Stimulated activated CD4-positive, alpha-beta T cell treated with anti-CD3 and anti-CD28 coated beads, Interleukin-4, amount 100 ng/mL, for 4 hours (primary cell): ENCODE results near the gene MRPL34.
A peak's percentile ranks its signal among the peaks of the same experiment; 100 is the strongest.
"Not testable (repeated sequence)": the region's sequence is repeated elsewhere in the genome, so short reads cannot be mapped to it uniquely, and the experiment has no call there.

Experiments used
- DNase-seq, 2 experiments: peaks; one replicate each; pipeline ENCODE4 v3.0.0-alpha.2; 2020

The MRPL34 gene

DNA sequence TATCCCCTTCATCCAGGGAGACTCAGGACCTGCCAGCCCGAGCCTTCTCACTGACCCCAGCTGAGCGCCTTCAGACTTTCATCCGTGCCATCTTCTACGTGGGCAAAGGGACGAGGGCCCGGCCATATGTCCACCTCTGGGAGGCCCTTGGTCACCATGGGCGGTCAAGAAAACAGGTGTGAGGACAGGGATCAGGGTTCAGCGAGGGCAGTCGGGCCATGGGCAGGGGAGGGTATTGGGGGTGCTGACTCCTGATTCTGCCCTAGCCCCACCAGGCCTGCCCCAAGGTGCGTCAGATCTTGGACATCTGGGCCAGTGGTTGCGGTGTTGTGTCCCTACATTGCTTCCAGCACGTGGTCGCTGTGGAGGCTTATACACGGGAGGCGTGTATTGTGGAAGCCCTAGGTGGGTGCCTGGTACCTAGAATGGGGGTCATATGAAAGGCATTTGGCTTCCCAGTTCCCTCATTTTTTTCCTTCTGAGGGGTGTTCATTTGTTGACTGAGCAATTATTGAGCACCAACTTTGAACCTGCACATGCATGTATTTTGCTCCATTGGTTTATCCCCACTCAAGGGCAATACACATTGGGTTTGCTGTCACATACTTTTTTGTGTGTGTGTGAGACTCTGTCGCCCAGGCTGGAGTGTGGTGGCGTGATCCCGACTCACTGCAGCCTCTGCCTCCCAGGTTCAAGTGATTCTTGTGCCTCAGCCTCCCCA is 20.1 kb upstream of the MRPL34 start:
- no peak for DNase-seq

DNA sequence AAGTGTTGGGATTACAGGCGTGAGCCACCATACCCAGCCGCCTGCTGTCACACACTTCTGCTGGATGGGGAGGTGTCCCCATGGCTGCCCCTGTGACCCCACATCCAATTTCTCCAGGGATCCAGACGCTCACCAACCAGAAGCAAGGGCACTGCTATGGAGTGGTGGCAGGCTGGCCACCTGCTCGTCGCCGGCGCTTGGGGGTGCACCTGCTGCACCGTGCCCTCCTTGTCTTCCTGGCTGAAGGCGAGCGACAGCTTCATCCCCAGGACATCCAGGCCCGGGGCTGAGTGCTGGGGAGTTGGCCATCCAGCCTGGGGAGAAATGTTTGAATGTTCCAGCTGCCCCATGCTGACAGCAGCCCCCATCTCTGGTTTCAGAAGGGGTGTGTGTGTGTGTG is 19.4 kb upstream of the MRPL34 start:
- DNase-seq: no peak

DNA sequence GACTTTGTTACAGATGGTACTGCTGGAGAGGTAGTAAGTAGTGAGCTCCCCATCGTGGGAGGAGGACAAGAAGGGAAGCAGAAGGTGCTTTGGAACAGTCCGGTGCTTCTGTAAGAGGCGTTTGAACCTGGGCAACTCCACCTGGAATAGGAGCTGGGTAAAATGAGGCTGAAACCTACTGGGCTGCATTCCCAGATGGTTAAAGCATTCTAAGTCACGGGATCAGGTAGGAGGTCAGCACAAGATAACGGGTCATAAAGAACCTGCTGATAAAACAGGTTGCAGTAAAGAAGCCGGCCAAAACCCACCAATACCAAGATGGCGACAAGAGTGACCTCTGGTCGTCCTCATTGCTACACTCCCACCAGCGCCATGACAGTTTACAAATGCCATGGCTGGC is 18.9 kb upstream of the MRPL34 start:
- DNase-seq: no peak

DNA sequence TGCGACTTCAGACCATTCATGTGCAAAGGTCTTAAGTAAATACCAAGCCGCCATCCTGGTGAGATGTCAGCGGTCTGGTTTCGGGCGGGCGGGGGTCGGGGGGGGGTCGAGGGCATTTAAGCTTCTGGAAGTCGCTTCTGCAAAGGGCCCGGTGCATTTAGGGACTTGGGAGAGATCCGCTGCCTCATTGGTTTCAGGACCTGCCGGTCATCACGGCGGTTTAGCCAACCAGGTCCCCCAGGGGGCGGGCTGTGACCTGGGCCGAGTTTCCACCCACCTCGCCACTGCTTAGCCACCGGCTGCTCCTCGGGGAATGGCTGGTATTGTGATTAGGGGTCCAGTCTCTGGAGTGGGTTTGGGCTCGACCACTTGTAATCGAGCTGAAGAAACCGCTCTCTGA is 16.2 kb upstream of the MRPL34 start:
- DNase-seq: peak in 1 of 2 experiments; percentile 44

DNA sequence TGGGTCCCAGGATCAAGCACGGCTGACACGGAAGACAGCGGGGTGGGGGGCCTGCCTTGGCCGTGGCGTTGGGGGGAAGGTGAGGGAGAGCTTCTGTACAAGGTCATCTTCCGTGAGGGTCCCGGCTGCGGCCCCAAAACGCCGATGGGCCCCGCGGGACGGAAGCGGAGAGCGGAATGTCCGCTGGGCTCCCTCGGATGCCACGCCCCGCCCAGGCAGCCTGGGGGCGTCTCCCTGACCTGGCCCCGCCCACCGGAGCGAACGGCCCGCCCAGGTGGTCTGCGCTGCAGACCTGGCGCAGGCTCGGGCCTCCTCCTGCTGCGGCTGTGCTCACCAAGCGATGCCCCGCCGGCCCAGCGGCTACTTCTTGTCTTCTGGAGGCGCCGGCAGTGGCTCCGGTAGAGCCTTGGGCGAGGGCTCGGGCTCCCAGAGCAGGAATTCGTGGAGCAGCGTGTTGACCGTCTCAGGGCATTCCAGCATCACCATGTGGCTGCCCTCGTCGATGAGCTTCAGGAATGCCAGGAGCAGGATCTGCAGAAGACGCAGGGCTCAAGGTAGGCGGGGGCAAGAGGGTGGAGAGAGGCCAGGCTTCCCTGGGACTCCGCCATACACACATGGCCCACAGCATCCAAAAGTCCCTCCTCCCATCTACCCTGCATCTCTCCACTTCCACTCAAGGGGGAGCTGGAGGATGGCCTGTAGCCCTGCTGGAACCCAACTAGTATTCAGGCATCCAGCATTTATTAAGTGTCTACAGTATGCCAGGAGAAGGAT is 13.2 kb upstream of the MRPL34 start:
- peak; percentile 75 to 82 for DNase-seq

DNA sequence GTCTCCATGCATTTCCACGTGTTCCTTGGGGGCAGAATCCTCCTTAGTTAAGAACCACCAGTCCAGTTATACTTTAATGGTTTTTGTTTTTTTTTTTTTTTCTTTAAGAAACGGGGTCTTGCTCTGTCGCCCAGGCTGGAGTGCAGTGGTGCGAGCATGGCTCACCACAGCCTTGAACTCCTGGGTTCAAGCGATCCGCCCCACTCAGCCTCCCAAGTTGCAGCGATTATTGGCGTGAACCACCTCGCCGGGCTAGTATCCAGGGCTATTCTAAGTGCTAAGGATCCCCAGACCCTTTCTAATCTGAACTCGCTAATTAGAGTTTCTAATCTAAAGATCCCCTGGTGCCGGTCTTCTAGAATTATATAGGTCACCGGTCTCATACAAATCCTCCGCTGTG is 12.1 kb upstream of the MRPL34 start:
- no peak for DNase-seq

DNA sequence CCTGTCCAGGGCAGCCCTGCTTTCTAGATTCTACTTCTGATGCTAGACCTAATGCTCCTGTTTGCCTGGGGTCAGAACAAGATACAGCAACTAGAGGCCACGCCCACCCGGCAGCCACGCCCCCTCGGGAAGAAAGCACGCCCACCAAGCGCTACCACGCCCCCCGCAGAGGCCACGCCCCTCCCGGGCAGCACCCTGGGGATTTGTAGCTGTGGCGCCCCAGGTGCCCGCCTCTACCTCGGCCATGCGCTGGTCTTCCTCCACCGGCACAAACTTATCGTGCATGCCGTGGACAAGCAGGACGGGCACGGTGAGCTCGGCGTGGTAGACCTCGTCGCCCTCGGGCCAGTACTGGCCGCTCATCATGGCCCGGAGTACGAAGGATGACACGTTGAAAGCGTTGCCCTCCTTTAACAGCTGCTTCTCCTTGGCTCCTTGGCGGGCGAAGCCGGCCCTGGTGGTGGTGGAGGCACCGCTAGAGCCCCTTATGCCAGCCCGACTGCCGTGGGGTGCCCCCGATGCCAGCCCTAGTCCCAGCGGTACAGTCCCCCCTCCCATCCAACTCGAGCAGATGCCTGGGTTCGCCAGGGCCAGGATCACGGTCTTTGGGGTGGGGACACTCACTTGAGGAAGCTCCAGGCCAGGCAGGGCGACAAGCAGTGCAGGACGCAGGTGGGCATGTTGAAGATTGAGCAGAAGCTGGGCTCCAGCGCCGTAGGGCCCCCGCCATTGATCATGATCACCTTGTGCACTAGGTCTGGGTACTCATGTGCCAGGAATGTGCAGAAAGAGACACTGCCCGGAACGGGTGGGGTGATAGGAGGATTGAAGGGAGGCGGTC is 11.4 kb upstream of the MRPL34 start:
- peak; percentile 21 to 44 for DNase-seq

DNA sequence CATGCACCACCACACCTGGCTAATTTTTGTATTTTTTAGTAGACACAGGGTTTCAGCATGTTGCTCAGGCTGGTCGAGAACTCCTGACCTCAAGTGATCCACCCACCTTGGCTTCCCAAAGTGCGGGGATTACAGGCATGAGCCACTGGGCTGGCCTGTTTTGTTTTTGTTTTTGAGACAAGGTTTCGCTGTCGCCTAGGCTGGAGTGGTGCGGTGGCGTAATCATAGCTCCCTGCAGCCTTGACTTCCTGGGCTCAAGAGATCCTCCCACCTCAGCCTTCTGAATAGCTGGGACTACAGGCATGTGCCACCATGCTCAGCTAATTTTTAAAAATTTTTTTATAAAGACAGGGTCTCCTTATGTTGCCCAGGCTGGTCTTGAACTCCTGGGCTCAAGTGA is 10.1 kb upstream of the MRPL34 start:
- DNase-seq: not testable (repeated sequence)

DNA sequence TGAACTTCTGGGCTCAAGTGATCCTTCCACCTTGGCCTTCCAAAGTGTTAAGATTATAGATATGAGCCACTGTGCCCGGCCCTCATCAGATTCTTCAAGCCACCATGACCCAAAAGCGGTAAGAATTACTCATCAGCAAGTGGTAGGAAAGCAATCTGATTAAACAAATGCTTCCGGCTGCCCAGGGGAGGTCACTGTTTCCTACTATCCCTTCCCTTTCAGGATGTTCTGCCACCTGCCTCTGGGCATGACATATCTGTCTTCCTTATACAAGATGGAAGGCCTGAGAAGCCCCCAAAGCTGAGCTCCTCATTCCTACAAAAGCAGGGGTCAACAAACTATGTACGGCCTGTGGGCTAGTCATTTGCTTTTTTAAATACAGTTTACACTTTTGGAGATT is 9.4 kb upstream of the MRPL34 start:
- no peak for DNase-seq

DNA sequence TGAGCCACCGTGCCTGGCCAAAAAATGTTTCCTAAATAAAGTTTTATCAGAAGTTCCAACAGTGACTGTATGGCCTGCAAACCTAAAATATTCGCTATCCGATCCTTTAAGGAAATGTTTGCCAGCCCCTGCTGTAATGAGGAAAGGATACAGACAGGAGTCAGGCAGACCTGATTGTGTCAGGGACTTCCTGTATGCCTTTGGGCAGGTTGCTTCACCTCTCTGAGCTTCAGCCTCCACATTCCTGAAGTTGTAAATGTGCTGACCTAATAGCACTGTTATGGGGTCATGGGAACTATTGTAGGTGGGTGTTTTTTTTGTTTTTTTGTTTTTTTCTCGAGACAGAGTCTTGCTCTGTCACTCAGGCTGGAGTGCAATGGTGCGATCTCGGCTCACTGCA is 8.7 kb upstream of the MRPL34 start:
- no peak for DNase-seq

DNA sequence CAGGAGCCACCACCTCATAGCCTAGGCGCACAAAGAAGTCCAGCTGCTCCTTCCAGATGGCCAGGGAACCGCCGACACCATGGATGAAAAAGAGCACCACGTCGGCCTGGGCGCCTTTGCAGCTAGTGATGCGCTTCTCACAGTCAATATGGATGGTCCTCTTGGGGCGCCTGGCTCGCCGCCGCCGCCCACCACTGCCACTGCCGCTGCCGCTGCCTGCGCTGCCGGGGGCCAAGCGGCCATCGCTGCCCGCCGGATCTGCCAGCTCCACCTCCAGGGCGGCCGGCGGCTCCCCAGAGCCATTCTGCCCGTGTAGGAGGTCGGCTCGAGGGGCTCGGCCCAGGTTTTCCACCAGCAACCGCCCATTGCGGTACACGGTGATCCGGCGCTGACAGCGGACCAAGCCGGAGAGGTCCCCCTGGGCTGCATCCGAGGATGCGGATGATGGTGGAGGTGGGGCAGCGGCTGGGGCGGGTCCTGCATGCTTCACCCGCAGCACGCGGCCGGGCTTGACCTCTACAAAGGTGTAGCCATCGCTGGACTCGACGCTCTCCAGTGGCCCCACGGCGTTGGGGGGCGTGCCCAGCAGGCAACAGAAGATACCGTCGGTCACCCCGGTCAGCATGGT is 4.6 kb upstream of the MRPL34 start:
- DNase-seq: no peak

DNA sequence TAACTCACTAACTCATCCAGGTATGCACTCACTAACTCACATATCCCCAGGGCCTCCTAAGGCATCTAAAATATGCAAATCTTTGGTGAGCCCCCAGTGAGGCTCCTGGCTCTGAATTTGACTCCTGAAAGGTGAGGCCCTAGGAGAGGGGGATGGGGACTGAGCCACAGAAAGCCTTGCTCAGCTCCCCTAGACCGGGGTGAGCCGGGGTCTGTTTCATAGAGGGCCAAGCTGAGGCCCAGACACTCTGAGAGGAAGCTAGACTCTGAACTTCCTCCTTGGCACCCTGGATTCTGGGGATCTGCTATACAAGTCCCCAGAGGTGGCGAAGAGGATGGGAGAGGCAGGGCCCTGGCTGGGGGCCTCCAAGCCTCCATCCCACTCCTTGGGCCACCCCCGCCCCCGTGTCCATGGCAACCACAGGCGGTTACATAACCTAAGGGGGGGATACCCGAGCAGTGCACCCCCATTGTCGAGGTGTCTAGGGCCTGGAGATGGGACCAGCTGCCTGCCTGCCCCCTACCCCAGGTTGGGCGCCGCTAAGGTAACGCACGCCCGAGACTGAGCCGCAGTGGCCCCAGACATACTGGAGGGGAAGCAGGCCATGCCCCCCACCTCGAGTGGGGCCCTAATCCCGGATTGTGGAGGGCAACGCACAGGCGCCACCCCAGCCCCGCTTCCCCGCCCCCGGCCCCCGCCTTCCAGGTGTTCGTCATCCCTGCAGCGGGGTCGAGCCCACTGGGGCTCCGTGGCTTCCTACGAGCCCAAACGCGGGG is 3.1 kb upstream of the MRPL34 start:
- peak in 1 of 2 experiments; percentile 34 for DNase-seq

DNA sequence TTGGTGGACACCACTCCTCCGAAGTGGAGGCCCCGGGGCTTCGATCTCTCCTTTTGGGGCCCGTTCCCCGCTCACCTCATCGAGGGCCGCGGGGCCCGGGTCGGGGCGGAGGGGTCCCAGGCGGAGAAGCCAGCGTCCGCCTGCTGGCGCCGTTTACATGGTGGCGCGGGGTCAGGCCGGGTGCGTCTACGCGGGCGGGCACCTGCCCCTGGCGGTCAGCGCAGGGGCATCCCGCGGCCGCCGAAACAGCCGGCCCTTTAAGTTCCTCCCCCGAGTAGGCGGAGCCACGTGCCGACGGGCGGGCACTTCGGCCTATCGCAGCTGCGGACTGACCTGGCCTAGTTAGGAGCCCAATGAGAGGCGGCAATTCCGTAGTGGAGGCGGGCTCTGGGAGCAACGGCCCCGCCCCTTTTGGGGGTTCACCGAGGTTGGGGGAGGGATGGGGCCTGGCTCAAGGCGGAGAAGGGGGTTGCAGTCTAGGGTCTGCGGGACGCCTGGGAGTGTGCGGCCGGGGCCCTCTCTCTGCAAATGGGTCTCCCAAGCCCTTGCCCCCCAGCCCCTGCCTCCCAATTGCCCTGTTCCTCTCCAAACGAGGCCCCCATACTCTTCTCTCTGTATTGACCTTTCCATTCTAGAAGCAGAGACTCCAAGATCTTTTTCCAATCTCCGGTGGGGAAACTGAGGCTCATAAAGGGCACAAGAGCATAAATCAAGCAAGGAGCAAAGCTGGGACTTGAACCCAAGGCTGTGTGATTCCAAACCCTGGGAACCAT is 2.3 kb upstream of the MRPL34 start, which contains the start of gene ABHD8:
TSS of gene ABHD8 (minus strand) at position 259 of the 773 bp plus-strand sequence. CDS start 1,809 bp downstream, outside the sequence.
- peak; percentile 89 to 91 for DNase-seq

DNA sequence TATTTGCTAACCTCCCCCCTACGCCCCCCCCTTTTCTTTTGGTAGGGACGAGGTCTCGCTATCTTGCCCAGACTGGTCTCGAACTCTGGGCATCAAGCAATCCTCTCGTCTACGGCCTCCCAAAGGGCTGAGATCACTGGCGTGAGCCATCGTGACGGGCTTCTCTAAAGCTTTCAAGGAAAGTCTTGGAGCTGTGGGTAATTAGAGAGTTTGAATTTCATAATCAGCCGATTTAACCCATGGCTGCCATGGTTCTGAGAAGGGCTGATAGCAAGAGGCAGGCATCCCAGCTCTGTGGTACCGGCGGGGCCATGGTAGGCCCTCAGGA is 1.8 kb upstream of the MRPL34 start:
- DNase-seq: no peak

DNA sequence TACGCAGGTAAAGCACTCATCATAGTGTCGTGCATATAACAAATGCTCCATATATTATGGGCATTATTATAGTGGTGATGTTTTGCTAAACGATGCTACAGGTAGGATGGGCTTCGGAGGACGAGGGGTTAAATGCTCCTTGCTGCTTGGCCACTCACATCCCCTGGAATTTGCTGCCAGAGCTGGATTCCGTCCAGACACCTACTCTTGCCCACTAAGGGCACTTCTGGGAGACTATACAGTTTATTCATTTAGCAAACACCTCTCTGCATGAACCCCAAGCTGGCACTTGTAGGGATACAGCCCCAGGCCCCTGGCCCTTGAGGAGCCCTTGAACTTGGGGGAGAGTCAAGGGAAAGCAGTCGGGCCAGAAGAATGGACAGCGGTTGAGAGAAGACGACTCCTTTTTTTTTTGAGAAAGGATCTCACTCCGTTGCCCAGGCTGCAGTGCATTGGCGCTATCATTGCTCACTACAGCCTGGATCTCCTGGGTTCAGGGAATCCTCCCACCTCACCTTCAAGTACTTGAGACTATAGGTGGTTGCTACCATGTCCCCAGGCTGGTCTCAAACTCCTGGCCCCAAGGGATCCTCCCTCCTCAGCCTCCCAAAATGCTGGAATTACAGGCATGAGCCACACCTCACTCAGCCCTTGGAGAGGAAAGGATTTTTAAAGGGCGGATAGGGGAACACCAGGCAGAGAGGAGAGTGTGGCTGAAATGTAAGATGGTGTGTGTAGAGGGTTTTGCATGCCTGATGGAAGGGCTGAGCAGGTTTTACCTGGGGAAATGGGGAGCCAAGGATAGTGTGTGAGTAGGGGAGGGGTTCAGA is 1.1 kb upstream of the MRPL34 start:
- no peak for DNase-seq

DNA sequence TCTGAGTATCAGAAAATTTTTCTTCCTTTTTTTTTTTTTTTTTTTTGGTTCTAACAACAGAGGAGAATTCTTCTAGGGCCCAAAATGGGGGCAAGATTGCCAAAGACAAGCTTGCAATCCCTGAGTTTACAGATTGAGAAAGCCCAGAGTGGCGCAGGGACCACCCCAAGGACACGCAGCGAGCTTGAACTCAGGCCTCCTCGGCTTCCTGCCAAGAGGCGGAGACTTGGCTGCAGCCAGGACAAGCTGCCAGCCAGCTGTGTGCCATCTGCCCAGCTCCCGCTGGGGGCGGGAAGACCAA is 506 bp upstream of the MRPL34 start:
- no peak for DNase-seq

DNA sequence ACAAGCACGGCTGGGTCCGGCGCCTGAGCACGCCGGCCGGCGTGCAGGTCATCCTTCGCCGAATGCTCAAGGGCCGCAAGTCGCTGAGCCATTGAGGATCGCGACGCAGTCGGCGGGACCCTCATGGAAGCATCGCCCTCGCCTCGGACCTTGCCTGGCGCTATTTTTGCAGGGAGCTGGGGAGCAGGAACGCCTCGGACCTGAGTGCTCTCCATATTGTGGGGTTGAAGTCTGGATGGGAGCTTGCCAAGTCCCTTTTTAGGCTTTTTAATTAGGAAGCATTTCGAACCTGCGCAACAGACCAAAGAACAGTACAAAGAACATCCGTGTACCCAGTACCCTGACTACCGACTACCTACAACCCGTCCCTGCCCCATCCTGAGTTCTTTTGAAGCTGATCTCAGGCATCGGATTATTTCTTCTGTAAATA is 628 bp downstream of the MRPL34 start:
- no peak for DNase-seq

DNA sequence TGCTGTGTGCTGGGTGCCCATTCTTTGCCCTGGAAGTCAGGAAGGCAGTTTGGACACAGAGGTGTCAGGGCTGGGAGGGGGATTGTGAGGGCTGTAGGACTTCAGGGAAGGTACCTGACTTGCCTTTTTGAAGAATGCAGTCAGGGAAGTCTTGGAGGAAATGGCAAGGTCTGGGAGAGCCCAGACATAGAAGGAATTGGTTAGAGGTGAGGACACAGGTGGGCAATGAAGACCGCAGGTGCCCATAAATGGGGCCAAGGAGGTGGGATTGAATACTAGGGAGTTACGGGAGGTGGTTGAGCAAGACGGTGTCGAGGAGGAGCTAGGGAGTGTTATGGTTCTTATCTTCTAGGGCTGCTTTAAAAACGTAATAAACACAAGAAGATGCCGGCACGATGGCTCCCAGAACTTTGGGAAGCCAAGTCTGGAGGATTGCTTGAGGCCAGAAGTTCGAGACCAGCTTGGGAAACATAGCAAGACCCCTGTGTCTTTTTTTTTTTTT is 2.3 kb downstream of the MRPL34 start:
- no peak for DNase-seq

DNA sequence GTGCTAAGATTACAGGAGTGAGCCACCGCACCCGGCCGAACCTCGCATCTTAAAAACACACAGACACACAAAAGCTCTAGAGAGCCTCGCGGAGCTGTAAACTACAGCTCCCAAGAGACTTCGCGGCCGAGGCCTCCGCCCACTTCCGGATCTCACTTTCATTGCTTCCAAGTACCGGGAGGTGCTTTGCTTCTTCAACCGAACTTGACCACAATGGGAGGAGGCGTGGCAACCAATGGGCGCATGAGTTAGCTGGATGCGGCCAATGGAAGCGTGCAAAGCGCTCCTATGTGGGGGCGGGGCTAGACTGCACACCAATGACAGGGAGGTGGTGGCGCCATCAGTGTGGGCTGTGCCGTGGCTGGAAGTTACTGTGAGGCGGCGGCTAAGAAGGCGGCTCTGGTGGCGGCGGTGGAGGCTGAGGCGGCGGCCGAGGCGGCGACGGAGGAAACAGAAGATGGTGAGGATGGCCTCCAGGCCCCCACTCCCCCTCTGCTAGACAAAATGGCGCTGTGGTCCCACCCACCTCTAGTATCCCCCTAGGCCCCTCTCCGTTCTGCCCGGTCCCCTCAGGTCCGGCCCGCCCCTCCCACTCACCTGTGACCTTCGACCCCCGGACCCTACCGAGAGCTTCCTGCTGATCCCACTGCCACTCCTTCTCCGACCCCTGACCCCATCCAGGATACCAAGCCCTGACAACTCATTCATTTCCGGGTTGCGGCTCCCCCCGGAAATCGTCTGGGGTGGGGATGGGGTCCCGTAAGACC is 3.7 kb downstream of the MRPL34 start, which contains the start of gene DDA1:
TSS of gene DDA1 (plus strand) at position 366 of the 767 bp plus-strand sequence. CDS start at position 458, 92 bp downstream.
- peak; percentile 94 to 100 for DNase-seq
